IMR-90 (cell line): ENCODE measurements around the gene CELSR1. TPM values are rescaled to one million over a fixed set of nuclear protein-coding genes. Genes with fewer than 3 reads are reported as not detected.

ENCODE experiments used
- ATAC-seq: fragments of 200-7000 bp; cut with Tn5 transposase; 2 replicates; pipeline ENCODE4 v1.9.1; 2020; ENCODE audit warnings: low read depth, mild to moderate bottlenecking, moderate library complexity
- BruUV-seq: library from RNA; stranded (reverse); fragments of 400-500 nt; replicated peaks from 2 replicates; lab custom pipeline; 2021; lab: Mats Ljungman, UMichigan
- CTCF ChIA-PET: fragments of 300-600 bp; formaldehyde crosslinking; extraction: SDS; loops from one replicate; lab custom pipeline; 2021; ENCODE audit warnings: antibody characterized with exemption; lab: Yijun Ruan, JAX
- POLR2A ChIA-PET: fragments of 300-600 bp; sonication (Branson Sonifier 250); formaldehyde crosslinking; loops from one replicate; lab custom pipeline; 2022; ENCODE audit warnings: antibody characterized with exemption; ENCODE audit not compliant: unreplicated experiment; lab: Charles Lee
- DNase-seq: peaks from one replicate; pipeline ENCODE4 v3.0.0; 2013
- H2AFZ ChIP-seq: replicated peaks from 2 replicates; pipeline ENCODE3; 2013; ENCODE audit warnings: low read length, mild to moderate bottlenecking; ENCODE audit not compliant: poor library complexity
- H2AK5ac ChIP-seq: 2 replicates; pipeline ENCODE4 v1.6.1; 2013; ENCODE audit warnings: low read depth, low read length, inconsistent platforms
- H2AK9ac ChIP-seq: replicated peaks from 2 replicates; pipeline ENCODE3; 2013; ENCODE audit warnings: mild to moderate bottlenecking, low read depth, low read length, moderate library complexity; ENCODE audit not compliant: poor library complexity
- H2BK120ac ChIP-seq: 2 replicates; pipeline ENCODE4 v1.6.1; 2013; ENCODE audit warnings: low read depth, low read length, inconsistent platforms
- H2BK15ac ChIP-seq: 3 replicates; pipeline ENCODE4 v1.6.1; 2013; ENCODE audit warnings: low read depth, low read length, inconsistent platforms
- H2BK20ac ChIP-seq: 2 replicates; pipeline ENCODE4 v1.6.1; 2013; ENCODE audit warnings: low read depth, mild to moderate bottlenecking, inconsistent platforms, low read length, moderate library complexity
- H2BK5ac ChIP-seq: 2 replicates; pipeline ENCODE4 v1.6.1; 2013; ENCODE audit warnings: mild to moderate bottlenecking, low read depth, low read length, inconsistent platforms; ENCODE audit not compliant: poor library complexity, severe bottlenecking
- H3K14ac ChIP-seq: replicated peaks from 2 replicates; pipeline ENCODE4 v1.6.1; 2013; ENCODE audit warnings: low read depth, low read length, inconsistent platforms
- H3K18ac ChIP-seq: 2 replicates; pipeline ENCODE4 v1.6.1; 2013; ENCODE audit warnings: low read depth, low read length, control low read depth
- H3K23ac ChIP-seq: 2 replicates; pipeline ENCODE4 v1.6.1; 2013; ENCODE audit warnings: low read depth, low read length, inconsistent platforms
- H3K27ac ChIP-seq: 2 replicates; pipeline ENCODE4 v1.5.1; 2013; ENCODE audit warnings: mild to moderate bottlenecking, control low read depth, low read length; ENCODE audit not compliant: insufficient read depth
- H3K27me3 ChIP-seq: 2 replicates; pipeline ENCODE4 v1.6.1; 2013; ENCODE audit warnings: low read length; ENCODE audit not compliant: control insufficient read depth, insufficient read depth
- H3K36me3 ChIP-seq: 2 replicates; pipeline ENCODE4 v1.6.1; 2013; ENCODE audit warnings: low read length, mixed read lengths; ENCODE audit not compliant: control insufficient read depth, insufficient read depth
- H3K4ac ChIP-seq: 2 replicates; pipeline ENCODE4 v1.6.1; 2013; ENCODE audit warnings: low read depth, low read length, inconsistent platforms
- H3K4me1 ChIP-seq: 2 replicates; pipeline ENCODE4 v1.6.1; 2013; ENCODE audit warnings: low read length, mixed read lengths; ENCODE audit not compliant: control insufficient read depth, insufficient read depth
- H3K4me2 ChIP-seq: 2 replicates; pipeline ENCODE4 v1.6.1; 2013; ENCODE audit warnings: low read depth, mild to moderate bottlenecking, control low read depth, low read length, moderate library complexity
- H3K4me3 ChIP-seq: 2 replicates; pipeline ENCODE4 v1.5.1; 2013; ENCODE audit warnings: low read depth, mild to moderate bottlenecking, control low read depth, low read length, moderate library complexity; ENCODE audit not compliant: insufficient read depth
- H3K56ac ChIP-seq: 2 replicates; pipeline ENCODE4 v1.6.1; 2013; ENCODE audit warnings: low read length, inconsistent platforms; ENCODE audit not compliant: insufficient read depth; ENCODE audit errors: extremely low read depth
- H3K79me1 ChIP-seq, 2 experiments: 2 replicates each; pipeline ENCODE4 v1.6.1; 2013; ENCODE audit warnings: low read length in 2 of 2, inconsistent platforms in 1 of 2, low read depth in 1 of 2
- H3K9ac ChIP-seq: 2 replicates; pipeline ENCODE4 v1.6.1; 2013; ENCODE audit warnings: low read depth, low read length, control low read depth
- H3K9me1 ChIP-seq: 2 replicates; pipeline ENCODE4 v1.6.1; 2013; ENCODE audit warnings: low read length, inconsistent platforms; ENCODE audit not compliant: insufficient read depth
- H3K9me3 ChIP-seq: 2 replicates; pipeline ENCODE4 v1.6.1; 2013; ENCODE audit warnings: low read length; ENCODE audit not compliant: control insufficient read depth, insufficient read depth
- H4K20me1 ChIP-seq: 2 replicates; pipeline ENCODE4 v1.6.1; 2013; ENCODE audit warnings: low read length, inconsistent platforms; ENCODE audit not compliant: insufficient read depth
- H4K5ac ChIP-seq: 2 replicates; pipeline ENCODE4 v1.6.1; 2013; ENCODE audit warnings: mild to moderate bottlenecking, low read depth, low read length, control low read depth
- H4K8ac ChIP-seq, 2 experiments: 2 replicates each; pipeline ENCODE4 v1.6.1; 2013; ENCODE audit warnings: low read depth in 2 of 2, low read length in 2 of 2, control low read depth in 1 of 2, inconsistent platforms in 1 of 2
- H4K91ac ChIP-seq: 2 replicates; pipeline ENCODE4 v1.6.1; 2013; ENCODE audit warnings: low read depth, low read length, inconsistent platforms; ENCODE audit not compliant: insufficient read depth
- BHLHE40 ChIP-seq: fragments of 150-350 bp; IDR thresholded peaks from 2 replicates; pipeline ENCODE4 v1.6.1; 2016; ENCODE audit warnings: mild to moderate bottlenecking, low read depth, low read length
- CEBPB ChIP-seq: IDR thresholded peaks from 2 replicates; pipeline ENCODE4 v1.6.1; 2012; ENCODE audit warnings: low read depth, low read length, improper control_type of control experiment
- ELK1 ChIP-seq: fragments of 150-350 bp; IDR thresholded peaks from 2 replicates; pipeline ENCODE4 v1.6.1; 2016; ENCODE audit warnings: low read depth, mild to moderate bottlenecking, low read length, moderate library complexity, borderline replicate concordance
- MAZ ChIP-seq: IDR thresholded peaks from 2 replicates; pipeline ENCODE4 v1.6.1; 2012; ENCODE audit warnings: low read depth, mild to moderate bottlenecking, low read length, improper control_type of control experiment, moderate library complexity, borderline replicate concordance
- MXI1 ChIP-seq: IDR thresholded peaks from 2 replicates; pipeline ENCODE4 v1.6.1; 2012; ENCODE audit warnings: low read depth, mild to moderate bottlenecking, low read length, moderate library complexity, borderline replicate concordance
- NFE2L2 ChIP-seq: fragments of 150-350 bp; IDR thresholded peaks from 2 replicates; pipeline ENCODE4 v1.6.1; 2016; ENCODE audit warnings: low read depth, mild to moderate bottlenecking, low read length
- RAD21 ChIP-seq: IDR thresholded peaks from 2 replicates; pipeline ENCODE4 v1.6.1; 2012; ENCODE audit warnings: low read length, improper control_type of control experiment
- RCOR1 ChIP-seq: IDR thresholded peaks from 2 replicates; pipeline ENCODE4 v1.6.1; 2012; ENCODE audit warnings: mild to moderate bottlenecking, low read length, improper control_type of control experiment; ENCODE audit not compliant: insufficient replicate concordance
- RFX5 ChIP-seq: IDR thresholded peaks from 2 replicates; pipeline ENCODE4 v1.8.0; 2012; ENCODE audit warnings: low read depth, mild to moderate bottlenecking, low read length, moderate library complexity
- SMC3 ChIP-seq: fragments of 150-350 bp; IDR thresholded peaks from 2 replicates; pipeline ENCODE4 v1.6.1; 2016; ENCODE audit warnings: low read depth, mild to moderate bottlenecking, antibody characterized with exemption, low read length, moderate library complexity
- USF2 ChIP-seq: fragments of 150-350 bp; IDR thresholded peaks from 2 replicates; pipeline ENCODE4 v1.6.1; 2017; ENCODE audit warnings: mild to moderate bottlenecking, antibody characterized with exemption, low read length, low read depth
- WGBS, 2 experiments: methylation state at CpG; one replicate each; pipeline versions ENCODE4 v1.1.5 to v1.1.7; 2013; ENCODE audit warnings: missing lambda C conversion rate in 2 of 2; ENCODE audit not compliant: insufficient read length in 1 of 2; ENCODE audit errors: extremely low coverage in 2 of 2; 5-methylcytosine and 5-hydroxymethylcytosine counted together
- dilution Hi-C: fragments of 300-500 bp; cut with HindIII; formaldehyde crosslinking; loops from one replicate; pipeline ENCODE4 v1.14.3; 2018; ENCODE audit warnings: low sequenced_read_pairs; ENCODE audit not compliant: unreplicated experiment
- in situ Hi-C: fragments of 300-500 bp; cut with MboI; formaldehyde crosslinking; loops from 3 replicates; pipeline ENCODE4 v1.14.3; 2019; ENCODE audit warnings: low sequenced_read_pairs, inconsistent platforms, mixed read lengths
- intact Hi-C: fragments of 100-400 bp; cut with micrococcal nuclease; formaldehyde crosslinking; loops from 2 replicates; pipeline ENCODE4 v1.10.0; 2022
- polyA plus RNA-seq, 3 experiments: library from polyadenylated mRNA; depleted of rRNA; stranded (reverse); fragments of >200 nt; gene quantifications; 2 replicates each; pipeline ENCODE4 v1.2.3, GENCODE V29; 2012; ENCODE audit warnings: low replicate concordance in 1 of 3
- total RNA-seq: library from RNA; depleted of rRNA; stranded (reverse); fragments of >200 nt; gene quantifications from 2 replicates; pipeline ENCODE4 v1.2.3, GENCODE V29; 2012
- TF ChIP-seq, protein P1 (sequence below): conservative IDR thresholded peaks from 2 replicates; pipeline ENCODE4 v1.5.1; 2012; ENCODE audit warnings: mild to moderate bottlenecking, low read depth, low read length, improper control_type of control experiment

Gene CELSR1
- total and polyA plus RNA-seq, 2 of the 4 experiments (the other 2 are of a cell fraction) = 0.36 to 0.82 TPM

DNA sequence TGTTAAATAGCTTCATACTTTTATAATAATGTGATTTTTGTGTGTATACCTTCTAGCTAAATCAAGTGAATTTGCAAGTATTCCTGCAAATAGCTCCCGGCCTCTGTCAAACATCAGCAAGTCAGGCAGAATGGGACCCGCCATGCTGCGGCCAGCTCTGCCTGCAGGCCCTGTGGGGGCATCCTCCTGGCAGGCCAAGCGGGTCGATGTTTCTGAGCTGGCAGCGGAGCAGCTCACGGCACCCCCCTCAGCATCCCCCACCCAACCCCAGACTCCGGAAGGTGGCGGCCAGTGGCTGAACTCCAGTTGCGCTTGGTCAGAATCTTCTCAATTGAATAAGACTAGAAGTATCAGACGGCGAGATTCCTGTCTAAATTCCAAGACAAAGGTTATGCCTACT is 221.4 kb downstream of the CELSR1 start:
- H3K36me3 ChIP-seq = peaks cover 12% of the 10 kb centered on the region

More for the DNA sequence above, 221.4 kb downstream of the CELSR1 start:
- TF ChIP-seq RCOR1 = no peak
- no peak for TF ChIP-seq SMC3
- TF ChIP-seq BHLHE40 = no peak
- TF ChIP-seq USF2 = no peak
- no peak for TF ChIP-seq RAD21
- TF ChIP-seq ELK1 = no peak
- TF ChIP-seq, protein P1, sequence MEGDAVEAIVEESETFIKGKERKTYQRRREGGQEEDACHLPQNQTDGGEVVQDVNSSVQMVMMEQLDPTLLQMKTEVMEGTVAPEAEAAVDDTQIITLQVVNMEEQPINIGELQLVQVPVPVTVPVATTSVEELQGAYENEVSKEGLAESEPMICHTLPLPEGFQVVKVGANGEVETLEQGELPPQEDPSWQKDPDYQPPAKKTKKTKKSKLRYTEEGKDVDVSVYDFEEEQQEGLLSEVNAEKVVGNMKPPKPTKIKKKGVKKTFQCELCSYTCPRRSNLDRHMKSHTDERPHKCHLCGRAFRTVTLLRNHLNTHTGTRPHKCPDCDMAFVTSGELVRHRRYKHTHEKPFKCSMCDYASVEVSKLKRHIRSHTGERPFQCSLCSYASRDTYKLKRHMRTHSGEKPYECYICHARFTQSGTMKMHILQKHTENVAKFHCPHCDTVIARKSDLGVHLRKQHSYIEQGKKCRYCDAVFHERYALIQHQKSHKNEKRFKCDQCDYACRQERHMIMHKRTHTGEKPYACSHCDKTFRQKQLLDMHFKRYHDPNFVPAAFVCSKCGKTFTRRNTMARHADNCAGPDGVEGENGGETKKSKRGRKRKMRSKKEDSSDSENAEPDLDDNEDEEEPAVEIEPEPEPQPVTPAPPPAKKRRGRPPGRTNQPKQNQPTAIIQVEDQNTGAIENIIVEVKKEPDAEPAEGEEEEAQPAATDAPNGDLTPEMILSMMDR = no peak
- TF ChIP-seq MXI1 = no peak
- no peak for TF ChIP-seq MAZ
- no peak for TF ChIP-seq CEBPB
- TF ChIP-seq RFX5 = no peak
- TF ChIP-seq NFE2L2 = no peak
- DNase-seq (no peak), ATAC-seq (no peak)
- no peak overlapping the region for H2AFZ ChIP-seq
- no peak overlapping the region for H3K4me2 ChIP-seq
- H3K4me1 ChIP-seq = no peaks in the 10 kb centered on the region
- CTCF ChIA-PET = interaction anchor here (0.7 to 1.2 kb wide), 3 partner anchors 52 to 195 kb away, joined by 3 to 5 read pairs (median 3); no protein-coding TSS in a partner anchor
- H4K8ac ChIP-seq = no peak overlapping the region
- H3K27me3 ChIP-seq = no peaks in the 10 kb centered on the region
- H3K79me1 ChIP-seq = peaks cover 32 to 37% of the 10 kb centered on the region in 2 experiments
- H4K20me1 ChIP-seq = no peaks in the 10 kb centered on the region; the same call in 1 of the 2 replicates
- H3K27ac ChIP-seq = no peak overlapping the region
- no peak overlapping the region for H4K91ac ChIP-seq
- H3K23ac ChIP-seq = no peak overlapping the region
- POLR2A ChIA-PET = no interaction called here
- no peak overlapping the region for H3K4me3 ChIP-seq
- H3K9me3 ChIP-seq = no peaks in the 10 kb centered on the region
- H3K14ac ChIP-seq = no peak overlapping the region
- no CpG with 5 or more reads among the region's 12 CpGs for WGBS, 2 experiments
- no peaks in the 10 kb centered on the region for H3K9me1 ChIP-seq
- H4K5ac ChIP-seq = no peak overlapping the region
- H2BK5ac ChIP-seq = no peak overlapping the region
- no peak overlapping the region for H2BK15ac ChIP-seq
- H3K4ac ChIP-seq = no peak overlapping the region
- dilution Hi-C loops = no loop called here
- H3K56ac ChIP-seq = no peak overlapping the region
- H2AK9ac ChIP-seq = no peak overlapping the region
- BruUV-seq = no TSS peak
- H2BK120ac ChIP-seq = no peak overlapping the region
- no peak overlapping the region for H3K9ac ChIP-seq
- H2BK20ac ChIP-seq = no peak overlapping the region
- in situ Hi-C loops = no loop called here
- H2AK5ac ChIP-seq = no peak overlapping the region
- H3K18ac ChIP-seq = no peak overlapping the region
- intact Hi-C loops = no loop called here
